ENCODE measurements around the gene TOR4A.

Gene TOR4A

DNA sequence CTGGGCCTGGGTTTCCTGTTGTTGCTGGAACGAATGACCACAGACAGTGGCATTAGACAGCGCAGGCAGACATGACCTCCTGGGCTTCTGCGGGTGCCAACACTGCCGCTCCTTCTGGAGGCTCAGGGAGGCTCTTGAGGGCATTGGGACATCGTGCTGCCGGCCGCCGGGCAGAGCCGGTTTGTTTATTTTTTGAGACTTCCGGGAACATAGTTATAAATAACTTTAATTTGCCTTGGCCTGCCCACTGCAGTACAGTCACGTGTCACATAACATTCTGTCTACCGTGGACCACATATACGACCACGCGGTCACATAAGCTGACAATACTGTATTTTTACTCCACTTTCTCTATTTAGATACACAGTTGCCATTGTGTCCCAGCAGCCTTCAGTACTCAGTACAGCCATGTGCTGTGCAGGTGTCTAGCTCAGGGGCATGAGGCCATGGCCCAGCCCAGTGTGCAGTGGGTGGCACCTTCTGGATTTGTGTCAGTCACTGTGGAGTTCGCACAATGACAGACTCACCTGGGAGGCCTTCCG lies 8.2 kb upstream of the TOR4A start:
- ATAC-seq (replicated peaks) = no peak
- Mint-ChIP-seq H3K4me3 (no peak overlapping the region), H3K27ac (peak overlapping the region; percentile 26)

GRCh38 chr9:137270929-137271695 lies 6.4 kb upstream of the TOR4A start:
- H3K9me3 Mint-ChIP-seq = no peaks in the 10 kb centered on the region
- ATAC-seq (replicated peaks) (no peak), DNase-seq (no peak)
- H3K36me3 Mint-ChIP-seq = peaks cover 44 to 61% of the 10 kb centered on the region in 2 donors
- no peaks in the 10 kb centered on the region for H3K27me3 Mint-ChIP-seq
- H3K4me3 Mint-ChIP-seq = no peak overlapping the region
- peaks cover 37 to 54% of the 10 kb centered on the region in 2 donors for H3K4me1 Mint-ChIP-seq
- H3K27ac Mint-ChIP-seq = peak overlapping the region; percentile 31

More for the DNA sequence above, 8.2 kb upstream of the TOR4A start:
- Mint-ChIP-seq H3K36me3 (peaks cover 40 to 60% of the 10 kb centered on the region in 2 donors), H3K4me1 (peaks cover 22 to 36% of the 10 kb centered on the region in 2 donors), H3K9me3 (no peaks in the 10 kb centered on the region), H3K27me3 (no peaks in the 10 kb centered on the region)
- no peak for DNase-seq

GRCh38 chr9:137271696-137272076 lies 5.8 kb upstream of the TOR4A start:
- Mint-ChIP-seq H3K36me3 (peaks cover 44 to 58% of the 10 kb centered on the region in 2 donors), H3K27me3 (no peaks in the 10 kb centered on the region), H3K27ac (no peak overlapping the region), H3K4me3 (no peak overlapping the region), H3K9me3 (no peaks in the 10 kb centered on the region), H3K4me1 (peaks cover 40 to 60% of the 10 kb centered on the region in 2 donors)
- ATAC-seq (replicated peaks) = no peak
- no peak for DNase-seq

- DNase-seq = no peak
Observed at GRCh38 chr9:137272241-137273094, 5.1 kb upstream of the TOR4A start.

DNA sequence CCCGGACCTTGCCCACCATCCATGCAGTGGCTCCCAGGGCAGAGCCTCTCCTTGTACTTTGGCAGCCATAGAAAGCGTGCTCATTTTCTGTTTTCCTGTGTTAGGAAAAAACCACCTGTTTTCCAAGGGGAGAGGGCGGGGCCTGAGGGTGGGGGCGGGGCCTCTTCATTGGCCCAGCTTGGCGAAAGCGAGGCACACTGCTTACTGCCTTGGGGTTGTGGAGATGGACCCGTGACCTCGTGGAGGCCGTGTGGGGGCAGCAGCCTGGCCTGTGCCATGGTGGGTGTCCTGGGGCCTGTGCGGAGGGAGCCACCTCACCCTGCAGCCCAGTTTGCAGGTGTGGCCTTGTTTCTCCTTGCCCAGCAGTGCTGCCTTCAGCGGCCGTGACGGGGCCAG lies 4.4 kb upstream of the TOR4A start:
- peaks cover 38 to 56% of the 10 kb centered on the region in 2 donors for H3K4me1 Mint-ChIP-seq
- H3K27ac Mint-ChIP-seq = no peak overlapping the region
- ATAC-seq (replicated peaks) (no peak), DNase-seq (no peak)
- H3K27me3 Mint-ChIP-seq = no peaks in the 10 kb centered on the region
- H3K9me3 Mint-ChIP-seq = no peaks in the 10 kb centered on the region
- no peak overlapping the region for H3K4me3 Mint-ChIP-seq
- peaks cover 34 to 46% of the 10 kb centered on the region in 2 donors for H3K36me3 Mint-ChIP-seq

More at GRCh38 chr9:137272241-137273094, 5.1 kb upstream of the TOR4A start:
- Mint-ChIP-seq H3K4me3 (no peak overlapping the region), H3K36me3 (peaks cover 40 to 53% of the 10 kb centered on the region in 2 donors), H3K27ac (no peak overlapping the region), H3K4me1 (peaks cover 44 to 62% of the 10 kb centered on the region in 2 donors), H3K27me3 (no peaks in the 10 kb centered on the region), H3K9me3 (no peaks in the 10 kb centered on the region)
- no peak for ATAC-seq (replicated peaks)

GRCh38 chr9:137273611-137274320 lies 3.8 kb upstream of the TOR4A start:
- H3K9me3 Mint-ChIP-seq = no peaks in the 10 kb centered on the region
- H3K36me3 Mint-ChIP-seq = peaks cover 27 to 40% of the 10 kb centered on the region in 2 donors

GRCh38 chr9:137275203-137275587 lies 2.3 kb upstream of the TOR4A start:
- Mint-ChIP-seq H3K27me3 (no peaks in the 10 kb centered on the region), H3K4me3 (peak overlapping the region; percentile 51 to 57), H3K36me3 (peaks cover 20 to 27% of the 10 kb centered on the region in 2 donors), H3K4me1 (peaks cover 26 to 41% of the 10 kb centered on the region in 2 donors), H3K9me3 (no peaks in the 10 kb centered on the region), H3K27ac (peak overlapping the region; percentile 80)
- ATAC-seq (replicated peaks) (no peak), DNase-seq (no peak)

More at GRCh38 chr9:137273611-137274320, 3.8 kb upstream of the TOR4A start:
- no peak for DNase-seq
- ATAC-seq (replicated peaks) = no peak
- Mint-ChIP-seq H3K4me1 (peaks cover 33 to 49% of the 10 kb centered on the region in 2 donors), H3K27me3 (no peaks in the 10 kb centered on the region), H3K4me3 (no peak overlapping the region), H3K27ac (no peak overlapping the region)

DNA sequence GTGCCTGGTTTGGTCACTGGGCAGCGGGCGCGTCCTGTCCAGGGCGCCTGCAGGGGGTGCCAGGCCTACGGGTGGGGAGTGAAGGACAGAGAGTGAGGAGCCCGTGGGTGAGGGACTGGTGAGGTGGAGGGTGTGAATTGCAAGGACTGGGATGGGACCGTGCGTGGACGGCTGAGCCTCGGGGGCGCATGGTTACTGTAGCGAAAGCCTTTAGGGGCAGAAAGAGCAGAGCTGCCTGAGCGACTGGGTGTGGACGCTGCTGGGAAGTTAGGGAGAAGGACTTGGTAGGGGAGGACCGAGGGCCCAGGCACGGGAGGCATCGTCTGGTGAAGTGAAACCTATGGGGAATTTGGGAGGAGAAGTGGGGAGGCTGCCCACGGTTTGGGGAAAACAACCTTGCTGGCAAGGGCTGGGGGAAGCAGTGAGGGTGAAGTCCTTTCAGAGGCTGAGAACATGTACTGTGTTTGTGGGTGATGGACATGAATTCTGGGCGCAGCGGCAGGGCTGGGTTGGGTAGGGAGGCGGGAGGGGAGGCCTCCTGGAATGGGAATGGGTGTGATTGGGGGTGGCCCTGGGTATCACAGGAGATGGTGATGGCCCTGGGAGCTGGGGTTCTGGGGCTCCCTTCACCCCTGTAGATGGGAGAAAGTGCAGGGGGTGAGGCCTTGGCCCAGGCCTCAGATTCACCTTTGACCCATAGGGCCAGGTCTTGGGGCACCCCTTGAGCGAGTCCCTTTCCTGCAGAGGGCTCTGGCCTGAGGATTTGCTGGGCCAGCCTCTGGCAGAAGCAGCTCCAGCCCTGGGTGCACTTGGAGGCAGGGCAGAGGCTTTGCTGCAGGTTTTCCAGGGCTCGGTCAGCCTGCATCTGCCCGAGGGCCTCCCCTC lies 1.7 kb upstream of the TOR4A start:
- H3K27me3 Mint-ChIP-seq = no peaks in the 10 kb centered on the region
- H3K4me1 Mint-ChIP-seq = peaks cover 26 to 40% of the 10 kb centered on the region in 2 donors
- no peaks in the 10 kb centered on the region for H3K9me3 Mint-ChIP-seq
- H3K36me3 Mint-ChIP-seq = peaks cover 20 to 27% of the 10 kb centered on the region in 2 donors
- DNase-seq (no peak), ATAC-seq (replicated peaks) (no peak)
- H3K4me3 Mint-ChIP-seq = peak overlapping the region; percentile 51 to 57
- peak overlapping the region; percentile 80 for H3K27ac Mint-ChIP-seq

DNA sequence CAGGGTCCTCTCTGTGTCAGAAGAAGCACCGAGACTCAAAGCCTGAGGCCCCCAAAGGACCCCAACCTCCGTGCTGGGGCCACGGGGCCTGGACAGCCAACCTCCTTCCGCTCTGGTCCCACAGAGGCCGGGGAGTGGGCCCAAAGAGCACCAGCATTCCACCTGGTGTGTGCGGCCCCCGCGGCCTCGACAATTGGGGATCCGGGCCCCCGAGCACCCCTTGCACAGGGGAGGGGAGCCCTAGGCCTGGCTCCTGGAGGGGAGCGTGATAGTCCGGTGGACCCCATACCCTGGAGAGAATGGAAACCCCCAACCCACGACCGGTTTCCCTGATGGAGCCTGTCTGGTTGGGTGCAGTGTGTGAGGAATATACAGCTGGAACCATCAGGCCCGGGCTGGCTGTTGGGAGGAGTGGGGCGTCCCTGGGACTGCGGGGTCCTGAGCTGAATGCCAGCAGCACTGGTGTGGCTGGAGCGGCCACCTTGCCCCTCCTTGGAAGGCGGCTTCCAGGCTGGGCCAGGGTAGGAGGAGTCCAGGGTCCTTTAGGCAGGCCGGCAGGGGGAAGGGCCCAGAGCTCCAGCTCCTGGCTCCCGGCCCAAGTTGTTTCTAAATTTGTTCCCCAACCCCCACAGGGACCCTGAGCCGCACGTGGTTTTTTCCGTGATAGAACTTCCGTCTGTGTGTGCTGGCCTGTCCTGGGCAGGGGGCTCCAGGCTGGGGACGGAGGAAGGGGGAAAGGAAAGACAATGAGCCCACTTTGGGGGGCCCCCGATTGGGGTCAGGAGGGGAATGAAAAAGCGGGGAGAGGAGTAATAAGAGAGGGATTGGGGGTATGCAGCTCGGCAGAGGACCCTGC lies 825 bp upstream of the TOR4A start:
- peak overlapping the region; percentile 89 to 93 for H3K4me3 Mint-ChIP-seq
- H3K27ac Mint-ChIP-seq = peak overlapping the region; percentile 98
- no peaks in the 10 kb centered on the region for H3K9me3 Mint-ChIP-seq
- ATAC-seq (replicated peaks) (peak; percentile 28 to 37), DNase-seq (no peak)
- no peaks in the 10 kb centered on the region for H3K27me3 Mint-ChIP-seq
- H3K36me3 Mint-ChIP-seq = peaks cover 16 to 20% of the 10 kb centered on the region in 2 donors
- peaks cover 24 to 33% of the 10 kb centered on the region in 2 donors for H3K4me1 Mint-ChIP-seq

GRCh38 chr9:137278061-137278701 lies 655 bp downstream of the TOR4A start:
- H3K27me3 Mint-ChIP-seq = no peaks in the 10 kb centered on the region
- DNase-seq = no peak
- H3K36me3 Mint-ChIP-seq = peaks cover 20 to 23% of the 10 kb centered on the region in 2 donors
- H3K4me3 Mint-ChIP-seq = peak overlapping the region; percentile 89 to 93
- peak overlapping the region; percentile 98 for H3K27ac Mint-ChIP-seq
- peaks cover 30 to 48% of the 10 kb centered on the region in 2 donors for H3K4me1 Mint-ChIP-seq
- H3K9me3 Mint-ChIP-seq = no peaks in the 10 kb centered on the region
- ATAC-seq (replicated peaks) = peak; percentile 21 to 26

DNA sequence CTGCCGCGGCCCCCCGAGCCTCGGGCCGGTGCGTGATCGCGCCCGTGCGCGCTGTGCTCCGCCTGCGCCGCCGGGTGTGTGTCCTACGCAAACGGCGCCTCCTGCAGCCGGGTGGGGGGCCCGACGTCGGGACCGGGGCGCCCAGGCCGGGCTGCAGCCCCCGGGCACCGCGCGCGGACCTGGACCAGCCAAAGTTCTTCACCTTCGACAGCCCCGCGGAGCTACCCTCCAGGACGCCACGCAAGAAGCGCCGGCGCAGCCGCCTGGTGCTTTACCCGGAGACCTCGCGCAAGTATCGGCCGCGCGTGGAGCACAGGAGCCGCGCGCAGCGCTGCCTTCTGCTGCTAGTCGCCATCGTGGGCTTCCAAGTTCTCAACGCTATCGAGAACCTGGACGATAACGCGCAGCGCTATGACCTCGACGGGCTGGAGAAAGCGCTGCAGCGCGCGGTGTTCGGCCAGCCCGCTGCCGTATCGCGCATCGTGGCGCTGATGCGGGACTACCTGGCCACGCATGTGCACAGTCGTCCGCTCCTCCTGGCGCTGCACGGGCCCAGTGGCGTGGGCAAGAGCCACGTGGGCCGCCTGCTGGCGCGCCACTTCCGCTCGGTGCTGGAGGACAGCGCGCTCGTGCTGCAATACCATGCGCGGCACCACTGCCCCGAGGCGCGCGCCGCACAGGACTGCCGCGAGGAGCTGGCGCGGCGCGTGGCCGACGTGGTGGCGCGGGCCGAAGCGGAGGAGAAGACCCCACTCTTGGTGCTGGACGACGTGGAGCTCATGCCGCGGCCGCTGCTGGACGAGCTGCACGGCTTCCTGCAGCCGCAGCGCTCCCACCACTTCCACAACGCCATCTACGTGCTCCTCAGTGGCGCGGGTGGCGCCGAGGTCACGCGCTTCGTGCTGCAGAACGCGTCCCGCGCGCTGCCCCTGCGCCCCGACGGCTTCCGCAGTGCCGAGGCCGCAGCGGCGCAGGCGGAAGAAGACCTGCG lies 1.5 kb downstream of the TOR4A start:
- H3K4me3 Mint-ChIP-seq = no peak overlapping the region
- no peak for DNase-seq

More for the DNA sequence above, 1.5 kb downstream of the TOR4A start:
- H3K27me3 Mint-ChIP-seq = no peaks in the 10 kb centered on the region
- H3K9me3 Mint-ChIP-seq = no peaks in the 10 kb centered on the region
- peaks cover 12 to 21% of the 10 kb centered on the region in 2 donors for H3K36me3 Mint-ChIP-seq
- H3K27ac Mint-ChIP-seq = no peak overlapping the region
- H3K4me1 Mint-ChIP-seq = peaks cover 30 to 48% of the 10 kb centered on the region in 2 donors
- no peak for ATAC-seq (replicated peaks)
